GM19351 (cell line): ENCODE results near the gene MRGPRF.
"Not testable (repeated sequence)": the region's sequence is repeated elsewhere in the genome, so short reads cannot be mapped to it uniquely, and the experiment has no call there.

Experiments
- ATAC-seq: cut with Tn5 transposase; IDR thresholded peaks from one replicate; pipeline ENCODE4 v1.9.1; 2021; ENCODE audit warnings: mild to moderate bottlenecking, moderate library complexity; ENCODE audit not compliant: unreplicated experiment

Gene MRGPRF

GRCh38 chr11:69004411-69005182, 8.4 kb downstream of the MRGPRF start:
- ATAC-seq = no peak

- ATAC-seq = no peak
These were observed 9.1 kb downstream of the MRGPRF start for GRCh38 chr11:69003866-69004367.

DNA sequence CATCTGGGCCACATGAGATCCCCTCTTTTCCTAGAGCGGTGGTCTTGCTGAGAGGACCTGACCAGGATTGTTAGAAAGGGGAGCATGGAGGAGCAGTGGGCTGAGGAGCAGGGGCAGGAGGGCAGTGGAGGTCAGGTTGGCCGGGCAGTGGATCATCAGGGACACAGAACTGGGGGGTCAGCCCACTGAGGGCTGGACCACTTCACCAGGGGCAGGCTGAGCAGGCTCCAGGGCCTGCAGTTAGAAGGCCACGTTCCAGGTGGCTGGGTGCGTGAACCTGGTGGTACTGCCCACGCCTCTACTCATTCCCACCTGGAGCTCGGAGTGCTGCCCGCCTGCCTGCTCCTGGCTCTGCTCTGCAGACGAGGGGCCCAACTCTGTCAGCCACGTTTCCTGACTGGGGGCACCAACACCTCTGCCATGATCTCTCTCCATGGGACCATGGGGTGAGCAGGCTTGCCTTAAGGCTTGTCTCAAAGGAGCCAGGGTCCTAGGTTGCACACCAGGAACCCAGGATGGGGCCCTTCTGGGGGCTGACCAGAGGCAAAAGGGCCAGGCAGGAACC, 9.7 kb downstream of the MRGPRF start:
- ATAC-seq = no peak

DNA sequence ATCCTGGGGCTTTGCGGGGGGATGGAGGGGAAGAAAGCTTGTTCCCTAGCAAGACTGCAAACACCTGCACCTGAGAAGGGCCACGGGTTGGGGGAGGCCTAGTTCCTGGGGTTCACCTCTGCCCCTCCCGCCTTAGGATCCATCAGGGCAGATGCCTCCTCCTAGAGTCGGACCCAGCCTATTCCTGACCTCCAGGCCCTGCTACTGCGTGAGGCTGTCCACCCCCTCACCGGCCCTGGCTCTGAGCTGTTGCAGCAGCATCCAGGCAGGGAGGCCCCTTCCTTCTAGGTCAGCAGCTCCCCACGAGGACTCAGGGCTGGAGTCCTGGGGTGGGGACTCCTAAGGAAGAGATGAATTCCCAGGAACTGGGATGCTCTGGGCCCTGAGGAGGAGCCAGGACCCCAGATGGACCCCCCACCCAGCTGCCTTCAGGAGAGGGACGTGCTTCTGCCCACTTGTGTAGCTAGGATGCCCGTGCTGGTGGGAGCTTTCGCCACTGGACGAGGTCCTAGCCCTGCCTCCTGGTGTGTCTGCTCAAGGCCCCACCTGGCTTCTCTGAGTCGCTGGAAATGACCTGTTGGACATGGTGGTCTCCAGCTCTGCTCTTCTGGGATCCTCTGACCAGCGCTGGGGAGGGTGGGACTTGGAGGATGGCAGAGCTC, 10.3 kb downstream of the MRGPRF start:
- ATAC-seq = no peak

- ATAC-seq = no peak
These were observed 10.9 kb downstream of the MRGPRF start for GRCh38 chr11:69002110-69002569.

DNA sequence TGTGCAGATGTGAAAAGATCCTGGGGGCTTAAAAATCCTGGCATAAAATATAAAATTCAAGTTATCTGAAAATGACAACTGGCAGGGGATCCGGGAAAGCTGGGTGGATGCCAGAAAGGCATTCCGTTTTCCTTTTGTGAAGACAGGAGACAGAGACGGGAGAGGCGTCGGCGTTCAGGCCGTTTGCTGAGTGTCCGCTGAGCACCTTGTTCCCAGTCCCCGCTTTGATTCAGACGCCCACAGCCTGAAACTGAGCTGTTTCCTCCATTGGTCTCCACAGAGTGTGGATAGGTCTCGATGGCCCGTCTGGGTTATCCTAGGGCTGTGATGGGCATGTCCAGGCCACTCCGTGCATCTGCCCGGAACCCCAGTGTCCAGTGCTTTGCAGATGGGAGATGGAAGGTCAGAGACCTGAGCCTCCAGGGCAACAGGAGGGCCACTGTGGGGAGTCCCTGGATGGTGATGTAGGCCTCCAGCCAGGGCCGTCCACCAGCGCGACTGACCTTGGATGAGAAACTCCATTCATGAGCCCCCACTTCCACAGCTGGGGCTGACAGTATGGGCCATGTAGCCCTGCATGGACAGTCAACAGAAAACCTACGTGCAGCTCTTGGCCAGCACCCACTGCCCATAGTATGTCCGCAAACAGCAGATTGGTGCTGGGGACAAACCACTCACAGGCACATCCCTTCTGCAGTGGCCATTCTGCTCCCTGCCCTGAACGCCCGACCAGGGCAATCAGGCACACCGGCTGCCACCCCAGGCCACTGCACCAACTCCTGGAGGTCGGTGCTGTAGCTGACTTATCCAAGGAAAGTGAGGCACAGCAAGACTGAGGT, 11.6 kb downstream of the MRGPRF start:
- no peak for ATAC-seq

- ATAC-seq = no peak
These were observed 12.2 kb downstream of the MRGPRF start for GRCh38 chr11:69000831-69001242.

GRCh38 chr11:69000391-69000790, 12.7 kb downstream of the MRGPRF start:
- no peak for ATAC-seq

DNA sequence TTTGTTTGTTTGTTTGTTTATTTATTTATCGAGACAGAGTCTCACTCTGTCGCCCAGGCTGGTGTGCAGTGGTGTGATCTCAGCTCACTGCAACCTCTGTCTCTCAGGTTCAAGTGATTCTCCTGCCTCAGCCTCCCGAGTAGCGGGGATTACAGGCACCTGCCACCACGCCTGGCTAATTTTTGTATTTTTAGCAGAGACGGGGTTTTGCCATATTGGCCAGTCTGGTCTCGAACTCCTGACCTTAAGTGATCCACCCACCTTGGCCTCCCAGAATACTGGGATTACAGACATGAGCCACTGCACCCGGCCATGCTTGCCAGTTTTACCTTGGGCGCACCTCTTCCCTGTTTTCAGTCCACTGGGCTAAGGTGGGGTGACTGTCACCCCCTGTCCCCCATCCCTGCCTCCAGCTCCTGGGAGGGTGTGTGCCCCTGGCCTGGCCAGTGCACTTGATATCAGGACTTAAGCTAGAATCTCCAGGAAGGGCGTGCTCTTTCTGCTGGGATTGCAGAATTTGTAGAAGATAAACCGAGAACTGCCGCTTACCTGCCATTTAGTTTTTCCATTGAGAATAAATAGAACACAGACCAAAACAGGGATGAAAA, 13.2 kb downstream of the MRGPRF start:
- not testable (repeated sequence) for ATAC-seq

GRCh38 chr11:68999093-68999747, 13.8 kb downstream of the MRGPRF start:
- ATAC-seq = no peak

DNA sequence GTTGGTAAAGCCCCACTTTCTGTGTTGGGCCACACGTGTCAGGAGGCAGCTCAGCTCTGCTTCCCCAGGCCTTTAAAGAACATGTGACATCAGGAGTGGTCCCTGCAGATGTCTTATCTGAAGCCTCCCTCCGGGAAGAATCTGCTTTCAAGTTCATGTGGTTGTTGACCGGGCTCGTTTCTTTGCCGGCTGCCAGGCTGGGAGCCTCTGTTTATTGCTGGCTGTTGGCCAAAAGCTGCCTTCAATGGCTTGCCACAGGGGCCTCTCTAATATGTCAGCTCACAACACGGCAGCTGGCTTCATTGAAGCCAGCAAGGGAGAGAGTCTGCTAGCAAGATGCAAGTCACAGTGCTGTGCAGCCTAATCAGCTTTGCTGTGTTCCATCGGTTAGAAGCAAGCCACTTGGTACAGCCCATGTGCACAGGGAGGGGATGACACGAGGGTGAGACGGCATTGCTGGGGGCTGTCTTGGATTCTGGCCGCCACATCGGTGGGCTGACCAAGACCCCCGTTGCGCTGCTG, 14.6 kb downstream of the MRGPRF start:
- no peak for ATAC-seq

DNA sequence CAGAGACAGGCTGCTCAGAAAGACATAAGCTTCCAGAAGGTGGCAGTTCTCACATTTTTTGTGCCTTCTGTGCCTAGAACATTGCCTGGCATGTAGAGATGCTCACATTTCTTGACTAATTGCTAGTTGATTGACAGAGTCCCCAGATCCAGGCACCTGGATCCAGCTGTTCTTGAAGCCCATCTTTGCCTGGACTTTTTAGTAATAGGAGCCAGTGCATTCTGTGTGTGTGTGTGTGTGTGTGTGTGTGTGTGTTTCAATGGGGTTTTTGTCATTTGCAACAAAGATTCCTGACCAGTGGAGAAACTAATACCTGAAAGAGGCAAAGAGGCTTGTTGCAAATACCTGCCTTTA, 15.1 kb downstream of the MRGPRF start:
- no peak for ATAC-seq

- ATAC-seq = no peak
These were observed 15.7 kb downstream of the MRGPRF start for GRCh38 chr11:68997124-68997994.

DNA sequence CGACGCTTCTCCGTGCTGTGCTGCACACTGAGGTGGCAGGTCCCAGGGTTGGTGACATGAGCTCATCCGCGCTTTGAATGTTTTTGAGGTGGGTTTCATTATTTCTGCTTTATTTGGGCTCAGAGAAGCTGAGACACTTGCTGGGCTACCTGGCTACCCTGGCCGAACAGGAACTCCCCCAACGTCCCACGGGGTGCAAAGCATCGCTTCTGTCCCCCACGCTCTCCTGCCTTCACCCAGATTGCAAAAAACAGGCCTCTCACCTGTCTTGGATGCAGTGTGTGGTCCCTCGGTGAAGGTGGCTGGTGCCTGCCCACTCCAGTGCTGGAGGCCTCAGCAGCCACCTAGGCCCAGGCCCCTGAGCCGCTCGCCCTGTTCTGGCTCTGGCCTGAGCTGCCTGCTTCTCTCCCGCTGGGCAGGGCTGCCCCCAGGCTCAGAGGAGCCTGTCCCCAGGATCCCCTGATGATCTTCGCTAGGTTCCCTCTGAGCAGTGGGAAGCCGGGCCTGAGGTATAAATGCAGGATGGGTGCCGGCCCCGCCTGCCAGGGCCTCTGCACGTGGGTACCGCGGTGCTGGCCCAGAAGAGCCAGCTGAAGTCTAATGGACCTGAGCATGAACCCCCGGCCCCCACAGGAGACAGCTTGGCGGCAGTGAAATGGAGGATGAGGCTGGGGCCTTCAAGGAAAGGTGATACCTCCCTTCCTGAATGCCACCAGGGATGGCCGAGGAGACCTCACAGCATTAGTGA, 16.5 kb downstream of the MRGPRF start:
- no peak for ATAC-seq

- ATAC-seq = no peak
These were observed 18.2 kb downstream of the MRGPRF start for GRCh38 chr11:68994894-68995285.

- no peak for ATAC-seq
These were observed 18.7 kb downstream of the MRGPRF start for GRCh38 chr11:68994161-68994893.

DNA sequence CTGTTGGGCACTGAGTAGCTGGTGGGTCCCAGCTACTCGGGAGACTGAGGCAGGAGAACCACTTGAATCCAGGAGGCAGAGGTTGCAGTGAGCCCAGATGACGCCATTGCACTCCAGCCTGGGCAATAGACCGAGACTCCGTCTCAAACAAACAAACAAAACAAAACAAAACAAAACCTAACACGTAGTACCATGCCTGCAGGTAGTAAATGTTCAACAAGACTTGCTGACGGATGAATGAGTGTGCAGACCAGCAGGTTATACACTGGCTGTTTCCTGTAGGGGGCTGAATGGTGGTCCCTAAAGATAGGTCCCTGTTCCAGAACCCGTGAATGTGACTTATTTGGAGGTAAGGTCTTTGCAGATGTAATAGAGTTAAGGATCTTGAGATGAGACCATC, 19.5 kb downstream of the MRGPRF start:
- no peak for ATAC-seq
